Sigmoid colon (tissue), 7 donors: ENCODE data around the gene TM9SF4. TPM values are rescaled to one million over a fixed set of nuclear protein-coding genes. Genes with fewer than 3 reads are reported as not detected.
A peak's percentile ranks its signal among the peaks of the same experiment; 100 is the strongest.

Experiments used
- DNase-seq: peaks from one replicate; pipeline ENCODE4 v3.0.0-alpha.2; 2019
- H3K27ac ChIP-seq, 4 donors: fragments of 200-600 bp; sonication (generic); one replicate each; pipeline ENCODE4 v1.5.1; 2016 to 2019; ENCODE audit warnings: mild to moderate bottlenecking in 1 of 4
- H3K27me3 ChIP-seq, 3 donors: fragments of 200-600 bp; sonication (generic); one replicate each; pipeline ENCODE4 v1.5.1; 2019; ENCODE audit warnings: mild to moderate bottlenecking in 1 of 3
- H3K36me3 ChIP-seq, 4 donors: fragments of 200-600 bp; sonication (generic); one replicate each; pipeline ENCODE4 v1.5.1; 2016 to 2019
- H3K4me1 ChIP-seq, 4 donors: fragments of 200-600 bp; sonication (generic); one replicate each; pipeline ENCODE4 v1.5.1; 2017 to 2019
- H3K4me3 ChIP-seq, 4 donors: fragments of 200-600 bp; sonication (generic); one replicate each; pipeline ENCODE4 v1.5.1; 2017 to 2019; ENCODE audit warnings: mild to moderate bottlenecking in 2 of 4, moderate library complexity in 1 of 4
- H3K9me3 ChIP-seq, 4 donors: fragments of 200-600 bp in 3 of 4; sonication (generic) in 3 of 4; one replicate each; pipeline versions ENCODE4 v1.5.1 to v1.6.1; 2013 to 2019
- EP300 ChIP-seq, 4 donors: sonication (generic); formaldehyde crosslinking; IDR thresholded peaks; one replicate each; pipeline ENCODE4 v1.6.1; 2017; ENCODE audit warnings: antibody characterized with exemption in 4 of 4
- POLR2A ChIP-seq, 2 donors: fragments of 450-650 bp; IDR thresholded peaks; one replicate each; pipeline ENCODE4 v1.6.1; 2016; ENCODE audit warnings: antibody characterized with exemption in 2 of 2, mild to moderate bottlenecking in 2 of 2, moderate library complexity in 2 of 2
- POLR2AphosphoS5 ChIP-seq, 4 donors: sonication (generic); formaldehyde crosslinking; IDR thresholded peaks; one replicate each; pipeline ENCODE4 v1.6.1; 2017; ENCODE audit warnings: antibody characterized with exemption in 4 of 4
- WGBS, 2 donors: extraction: QIAGEN DNeasy Blood & Tissue Kit; methylation state at CpG; one replicate each; pipeline ENCODE4 v1.1.7; 2013; 5-methylcytosine and 5-hydroxymethylcytosine counted together
- intact Hi-C: fragments of 100-400 bp; cut with DNase I; formaldehyde crosslinking; loops from one replicate; pipeline ENCODE4 v1.15.1; 2023
- polyA plus RNA-seq, 3 donors: library from polyadenylated mRNA; stranded (reverse); fragments of 200-250 nt; gene quantifications; one replicate each; pipeline ENCODE4 v1.2.3, GENCODE V29; 2013
- total RNA-seq, 4 donors: library from RNA; depleted of rRNA; stranded (reverse); fragments of >200 nt; gene quantifications; one replicate each; pipeline ENCODE4 v1.1.0, GENCODE V29; 2016
- TF ChIP-seq, protein P1 (sequence below), 4 experiments: fragments of 450-650 bp in 3 of 4; fragments of 200-600 bp in 1 of 4; IDR thresholded peaks; one replicate each; pipeline ENCODE4 v1.5.1; 2016 to 2019; ENCODE audit warnings: antibody characterized with exemption in 4 of 4, mild to moderate bottlenecking in 3 of 4, moderate library complexity in 2 of 4
- donor health status: healthy with polysubstance abuse.
- donor health status: Bipolar disorder and iron deficiency.
- donor health status: healthy.

TM9SF4 gene
- total and polyA plus RNA-seq, 7 donors, result 6.6 to 38.3 (median 17.1) TPM

DNA sequence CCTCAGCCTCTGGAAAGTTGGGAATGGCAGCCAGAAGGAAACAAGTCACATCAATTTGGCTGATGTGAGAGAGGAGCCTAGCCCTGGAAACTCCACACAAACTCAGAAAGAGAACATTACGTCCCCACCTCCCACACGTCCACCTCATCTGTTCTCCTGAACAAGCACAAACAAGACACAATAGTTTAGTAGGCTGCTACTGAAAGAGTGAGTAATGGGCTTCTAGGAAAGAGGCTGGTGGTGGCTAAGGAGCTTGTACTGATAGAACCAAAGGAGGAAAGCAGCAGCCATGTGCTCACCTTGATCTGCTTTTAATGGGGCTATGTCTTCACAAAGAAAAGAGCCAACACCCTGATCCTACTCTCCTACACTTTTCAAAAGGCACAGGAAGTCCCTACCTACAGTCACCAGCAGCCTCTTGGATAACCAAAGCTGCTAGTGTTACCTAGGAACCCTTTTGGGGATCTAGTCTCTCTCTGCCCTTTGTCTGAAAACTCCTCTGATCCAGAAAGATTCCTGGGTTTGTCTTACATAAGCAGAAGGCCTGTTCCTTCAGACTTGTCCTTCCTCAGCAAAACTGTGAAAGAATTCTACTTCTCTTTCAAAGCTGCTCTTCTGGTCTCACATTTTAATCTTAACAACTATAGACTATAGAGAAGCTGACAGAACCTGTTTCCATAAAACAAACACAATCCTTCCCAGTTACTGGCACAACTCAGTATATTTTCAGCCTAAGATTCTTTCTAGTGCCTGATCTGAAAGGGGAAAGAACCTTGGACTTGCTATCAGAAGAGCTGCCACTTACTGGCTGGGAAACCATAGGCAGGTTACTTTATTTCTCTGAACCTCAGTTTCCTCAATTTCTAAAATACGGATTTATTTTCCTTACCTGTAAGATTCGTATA lies 94.9 kb downstream of the TM9SF4 start:
- no peak for DNase-seq
- no peak for TF ChIP-seq POLR2A (IDR thresholded peaks at IDR 0.05)
- TF ChIP-seq EP300 (IDR thresholded peaks at IDR 0.05), result no peak
- no peak for TF ChIP-seq POLR2AphosphoS5 (IDR thresholded peaks at IDR 0.05)
- TF ChIP-seq, protein P1, sequence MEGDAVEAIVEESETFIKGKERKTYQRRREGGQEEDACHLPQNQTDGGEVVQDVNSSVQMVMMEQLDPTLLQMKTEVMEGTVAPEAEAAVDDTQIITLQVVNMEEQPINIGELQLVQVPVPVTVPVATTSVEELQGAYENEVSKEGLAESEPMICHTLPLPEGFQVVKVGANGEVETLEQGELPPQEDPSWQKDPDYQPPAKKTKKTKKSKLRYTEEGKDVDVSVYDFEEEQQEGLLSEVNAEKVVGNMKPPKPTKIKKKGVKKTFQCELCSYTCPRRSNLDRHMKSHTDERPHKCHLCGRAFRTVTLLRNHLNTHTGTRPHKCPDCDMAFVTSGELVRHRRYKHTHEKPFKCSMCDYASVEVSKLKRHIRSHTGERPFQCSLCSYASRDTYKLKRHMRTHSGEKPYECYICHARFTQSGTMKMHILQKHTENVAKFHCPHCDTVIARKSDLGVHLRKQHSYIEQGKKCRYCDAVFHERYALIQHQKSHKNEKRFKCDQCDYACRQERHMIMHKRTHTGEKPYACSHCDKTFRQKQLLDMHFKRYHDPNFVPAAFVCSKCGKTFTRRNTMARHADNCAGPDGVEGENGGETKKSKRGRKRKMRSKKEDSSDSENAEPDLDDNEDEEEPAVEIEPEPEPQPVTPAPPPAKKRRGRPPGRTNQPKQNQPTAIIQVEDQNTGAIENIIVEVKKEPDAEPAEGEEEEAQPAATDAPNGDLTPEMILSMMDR (IDR thresholded peaks at IDR 0.05), result no peak
- H3K36me3 ChIP-seq, result peaks cover 0 to 26% (median 8%) of the 10 kb centered on the region in 4 donors
- no peaks in the 10 kb centered on the region for H3K27me3 ChIP-seq
- WGBS, 2 donors, result 16 to 55% methylated on average over 4 of the region's 4 CpGs
- no peak overlapping the region for H3K4me3 ChIP-seq
- intact Hi-C loops, result loop anchor here (5.0 to 10.0 kb wide), 3 partner anchors 73 to 160 kb away; partner anchors contain the start of genes KIF3B and TM9SF4
- peaks cover 0 to 58% (median 52%) of the 10 kb centered on the region in 4 donors for H3K4me1 ChIP-seq
- no peaks in the 10 kb centered on the region for H3K9me3 ChIP-seq
- H3K27ac ChIP-seq, result peak overlapping the region; percentile 37 to 87 (median 79)

DNA sequence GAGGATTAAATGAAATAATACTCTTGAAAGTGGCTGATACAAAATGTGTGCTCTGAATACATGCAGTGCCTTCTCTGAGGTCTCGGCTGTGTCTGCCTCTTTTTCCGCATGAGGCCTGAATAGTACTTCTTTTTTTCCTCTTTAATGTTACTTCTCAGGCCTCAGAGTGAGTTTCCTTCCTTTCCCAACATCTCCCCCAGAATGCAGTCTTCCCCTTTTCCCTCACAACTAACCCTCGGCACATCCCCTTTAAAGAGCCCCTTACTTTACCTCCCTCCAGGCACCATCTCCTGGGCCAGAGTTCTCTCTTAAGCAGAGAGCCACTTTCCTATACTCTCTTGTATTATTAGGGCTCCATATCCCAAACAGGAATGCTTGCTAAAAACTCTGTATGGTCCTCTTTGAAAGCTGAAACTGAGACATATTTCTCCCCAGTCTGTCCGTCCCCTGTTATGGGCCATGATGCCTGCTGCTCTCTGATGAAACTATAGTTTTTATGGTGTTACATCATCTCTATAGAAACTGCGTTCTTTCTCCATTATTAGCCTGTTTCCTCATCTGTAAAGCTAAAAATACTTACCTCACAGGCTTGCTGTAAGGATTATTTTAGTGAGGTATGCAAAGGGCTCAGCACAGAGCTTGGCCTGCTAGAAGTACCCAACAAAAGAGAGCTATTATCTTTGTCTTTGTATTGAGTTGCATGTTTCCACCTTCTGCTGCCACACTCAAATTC lies 95.8 kb downstream of the TM9SF4 start:
- peaks cover 0 to 22% (median 8%) of the 10 kb centered on the region in 4 donors for H3K36me3 ChIP-seq
- no peaks in the 10 kb centered on the region for H3K27me3 ChIP-seq
- peak overlapping the region; percentile 20 to 87 (median 79) for H3K27ac ChIP-seq
- H3K9me3 ChIP-seq, result no peaks in the 10 kb centered on the region
- TF ChIP-seq POLR2A (IDR thresholded peaks at IDR 0.05), result no peak
- TF ChIP-seq, protein P1 (IDR thresholded peaks at IDR 0.05), result no peak
- TF ChIP-seq POLR2AphosphoS5 (IDR thresholded peaks at IDR 0.05), result no peak
- no peak for TF ChIP-seq EP300 (IDR thresholded peaks at IDR 0.05)
- peaks cover 0 to 60% (median 54%) of the 10 kb centered on the region in 4 donors for H3K4me1 ChIP-seq
- DNase-seq, result no peak
- intact Hi-C loops, result loop anchor here (5.0 to 10.0 kb wide), 3 partner anchors 72 to 160 kb away; partner anchors contain the start of genes KIF3B and TM9SF4
- no peak overlapping the region for H3K4me3 ChIP-seq
- WGBS, 2 donors, result 21 to 51% methylated on average over 5 of the region's 5 CpGs

DNA sequence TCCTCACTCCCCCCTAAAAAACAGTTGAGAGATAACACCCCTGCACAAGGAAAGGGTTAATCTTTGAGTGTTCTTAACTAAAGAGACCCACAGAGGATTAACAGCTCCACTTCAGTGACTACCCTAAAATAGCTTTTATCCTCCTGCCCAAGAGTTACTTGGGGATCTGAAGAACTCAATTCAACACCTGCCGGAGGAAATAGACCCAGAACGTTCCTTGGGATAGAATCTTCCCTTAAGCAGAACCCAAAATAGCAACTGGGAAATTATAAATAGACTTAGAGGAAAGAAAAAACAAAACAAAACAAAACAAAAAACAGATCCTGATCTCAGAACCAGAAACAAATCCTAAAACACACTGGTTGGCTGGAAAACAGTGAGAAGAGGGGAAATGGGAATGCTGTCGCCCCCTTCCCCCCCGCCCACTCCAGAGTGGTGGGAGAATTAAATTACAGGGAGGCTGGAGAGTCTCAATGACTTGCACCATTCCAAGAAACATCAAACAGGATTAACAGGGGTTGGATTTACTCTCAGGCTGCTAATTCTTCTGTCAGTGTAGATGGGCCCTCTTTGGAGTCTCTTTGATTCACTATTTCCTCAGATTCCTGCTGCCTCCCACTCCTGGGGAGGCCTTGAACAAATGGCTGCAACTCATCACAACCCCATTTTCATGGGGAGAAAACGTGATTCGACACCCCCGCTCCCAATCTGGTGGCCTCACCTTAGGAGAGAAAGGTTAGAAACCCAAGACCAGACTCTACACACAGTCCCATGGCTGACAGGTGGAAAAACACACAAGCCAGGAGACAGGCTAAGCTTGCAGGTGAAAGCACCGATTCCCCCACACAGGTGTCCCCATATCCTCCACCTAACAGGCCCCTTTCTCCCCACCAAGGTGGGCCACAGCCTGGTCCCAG lies 96.6 kb downstream of the TM9SF4 start:
- peaks cover 0 to 60% (median 54%) of the 10 kb centered on the region in 4 donors for H3K4me1 ChIP-seq

More for the DNA sequence above, 96.6 kb downstream of the TM9SF4 start:
- TF ChIP-seq EP300 (IDR thresholded peaks at IDR 0.05), result no peak
- no peak for TF ChIP-seq POLR2AphosphoS5 (IDR thresholded peaks at IDR 0.05)
- TF ChIP-seq, protein P1 (IDR thresholded peaks at IDR 0.05), result no peak
- TF ChIP-seq POLR2A (IDR thresholded peaks at IDR 0.05), result no peak
- peak overlapping the region; percentile 70 to 100 (median 86) for H3K4me3 ChIP-seq
- peak overlapping the region; percentile 75 to 93 (median 85) for H3K27ac ChIP-seq
- no peaks in the 10 kb centered on the region for H3K9me3 ChIP-seq
- WGBS, 2 donors, result 13 to 42% methylated on average over 8 of the region's 8 CpGs
- DNase-seq, result no peak
- H3K36me3 ChIP-seq, result peaks cover 0 to 22% (median 4%) of the 10 kb centered on the region in 4 donors
- no peaks in the 10 kb centered on the region for H3K27me3 ChIP-seq
- intact Hi-C loops, result loop anchor here (2.0 to 10.0 kb wide), 4 partner anchors 71 to 279 kb away; partner anchors contain the start of genes KIF3B and TM9SF4
